ENCODE data around the gene KDM4C. TPM values are rescaled to one million over a fixed set of nuclear protein-coding genes. Genes with fewer than 3 reads are reported as not detected.

Gene KDM4C
- total RNA-seq, 1 donor from 2014 or later = 39.8 TPM

DNA sequence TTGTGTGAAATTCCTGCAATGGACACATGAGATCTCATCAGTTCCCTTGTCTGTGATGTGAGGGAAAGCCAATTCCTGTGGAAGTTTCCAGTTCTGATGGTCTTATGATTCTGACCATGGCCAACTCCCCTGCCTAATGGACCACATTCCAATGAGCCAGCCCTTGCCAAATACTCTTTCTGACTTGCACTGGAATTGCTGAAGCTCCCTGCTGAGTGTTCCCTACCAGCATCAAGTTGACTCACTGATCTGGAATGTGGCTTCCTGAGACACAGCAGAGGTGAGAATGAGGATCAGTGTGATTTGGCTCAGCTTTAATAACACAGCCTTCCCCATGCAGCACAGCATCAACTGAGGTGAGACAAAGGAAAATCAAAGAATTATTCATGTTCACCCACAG lies 427.8 kb downstream of the KDM4C start:
- ATAC-seq (peak in 1 of 2 donors; percentile 31), DNase-seq (no peak)
- Histone ChIP-seq H3K9me3 (peaks cover 14% of the 10 kb centered on the region), H3K36me3 (no peaks in the 10 kb centered on the region), H3K4me1 (no peaks in the 10 kb centered on the region), H3K4me3 (no peak overlapping the region), H3K27ac (no peak overlapping the region), H3K27me3 (ENCODE audit: low read depth) (no peaks in the 10 kb centered on the region)
- intact Hi-C loops (cut with DNase I) = no loop called here
- TF ChIP-seq, protein P1, sequence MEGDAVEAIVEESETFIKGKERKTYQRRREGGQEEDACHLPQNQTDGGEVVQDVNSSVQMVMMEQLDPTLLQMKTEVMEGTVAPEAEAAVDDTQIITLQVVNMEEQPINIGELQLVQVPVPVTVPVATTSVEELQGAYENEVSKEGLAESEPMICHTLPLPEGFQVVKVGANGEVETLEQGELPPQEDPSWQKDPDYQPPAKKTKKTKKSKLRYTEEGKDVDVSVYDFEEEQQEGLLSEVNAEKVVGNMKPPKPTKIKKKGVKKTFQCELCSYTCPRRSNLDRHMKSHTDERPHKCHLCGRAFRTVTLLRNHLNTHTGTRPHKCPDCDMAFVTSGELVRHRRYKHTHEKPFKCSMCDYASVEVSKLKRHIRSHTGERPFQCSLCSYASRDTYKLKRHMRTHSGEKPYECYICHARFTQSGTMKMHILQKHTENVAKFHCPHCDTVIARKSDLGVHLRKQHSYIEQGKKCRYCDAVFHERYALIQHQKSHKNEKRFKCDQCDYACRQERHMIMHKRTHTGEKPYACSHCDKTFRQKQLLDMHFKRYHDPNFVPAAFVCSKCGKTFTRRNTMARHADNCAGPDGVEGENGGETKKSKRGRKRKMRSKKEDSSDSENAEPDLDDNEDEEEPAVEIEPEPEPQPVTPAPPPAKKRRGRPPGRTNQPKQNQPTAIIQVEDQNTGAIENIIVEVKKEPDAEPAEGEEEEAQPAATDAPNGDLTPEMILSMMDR (IDR thresholded peaks at IDR 0.05) = no peak

DNA sequence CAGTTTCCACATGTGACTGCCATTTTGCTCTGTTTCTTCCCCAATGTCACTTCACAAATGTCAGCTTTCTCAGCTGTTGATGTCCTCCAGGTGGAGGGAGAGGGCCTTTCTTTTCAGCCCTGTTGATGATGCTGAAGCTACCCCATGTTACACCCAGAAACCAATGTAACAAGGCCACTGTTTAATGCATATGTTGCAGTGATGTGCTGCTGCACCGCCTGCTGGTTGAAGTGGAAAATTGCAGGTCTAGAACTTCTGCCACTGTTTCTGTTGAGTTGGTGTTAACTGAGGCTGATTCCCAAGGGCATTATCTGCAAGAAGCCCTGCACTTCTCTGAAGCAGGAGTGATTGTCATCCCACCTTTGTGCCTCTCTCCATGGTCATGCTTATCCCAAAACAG lies 428.4 kb downstream of the KDM4C start:
- no peak for ATAC-seq

DNA sequence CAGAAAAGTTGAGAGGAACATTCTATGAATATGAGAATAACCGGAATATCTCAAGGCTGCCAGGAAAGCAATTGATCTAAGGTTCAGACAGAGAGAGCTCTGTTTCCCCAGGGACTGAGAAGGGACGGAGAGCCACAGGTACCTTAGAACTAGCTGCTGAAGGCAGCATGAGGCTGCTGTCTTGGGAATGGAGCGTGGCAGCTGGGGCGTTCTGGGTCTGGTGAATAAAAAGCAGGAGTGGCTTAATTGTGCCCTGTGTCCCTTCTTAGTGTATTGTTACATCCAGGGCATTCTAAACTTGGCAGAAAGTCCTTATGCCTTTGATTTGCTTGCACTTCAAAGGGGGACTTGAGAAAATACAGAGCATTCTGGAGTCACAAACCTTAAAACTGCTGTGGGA lies 434.5 kb downstream of the KDM4C start:
- no peak overlapping the region for H3K27ac ChIP-seq
- DNase-seq (no peak), ATAC-seq (no peak)
- peaks cover 6% of the 10 kb centered on the region for H3K9me3 ChIP-seq
- TF ChIP-seq, protein P1 (IDR thresholded peaks at IDR 0.05) = no peak
- H3K27me3 ChIP-seq (ENCODE audit: low read depth) = no peaks in the 10 kb centered on the region
- intact Hi-C loops (cut with DNase I) = no loop called here
- no peak overlapping the region for H3K4me3 ChIP-seq
- H3K4me1 ChIP-seq = no peaks in the 10 kb centered on the region
- no peaks in the 10 kb centered on the region for H3K36me3 ChIP-seq

More for the DNA sequence above, 428.4 kb downstream of the KDM4C start:
- H3K36me3 ChIP-seq = no peaks in the 10 kb centered on the region
- peaks cover 14% of the 10 kb centered on the region for H3K9me3 ChIP-seq
- TF ChIP-seq, protein P1 (IDR thresholded peaks at IDR 0.05) = peak; percentile 28
- H3K4me1 ChIP-seq = no peaks in the 10 kb centered on the region
- no peak for DNase-seq
- no peak overlapping the region for H3K27ac ChIP-seq
- no peaks in the 10 kb centered on the region for H3K27me3 ChIP-seq (ENCODE audit: low read depth)
- intact Hi-C loops (cut with DNase I) = no loop called here
- H3K4me3 ChIP-seq = no peak overlapping the region

DNA sequence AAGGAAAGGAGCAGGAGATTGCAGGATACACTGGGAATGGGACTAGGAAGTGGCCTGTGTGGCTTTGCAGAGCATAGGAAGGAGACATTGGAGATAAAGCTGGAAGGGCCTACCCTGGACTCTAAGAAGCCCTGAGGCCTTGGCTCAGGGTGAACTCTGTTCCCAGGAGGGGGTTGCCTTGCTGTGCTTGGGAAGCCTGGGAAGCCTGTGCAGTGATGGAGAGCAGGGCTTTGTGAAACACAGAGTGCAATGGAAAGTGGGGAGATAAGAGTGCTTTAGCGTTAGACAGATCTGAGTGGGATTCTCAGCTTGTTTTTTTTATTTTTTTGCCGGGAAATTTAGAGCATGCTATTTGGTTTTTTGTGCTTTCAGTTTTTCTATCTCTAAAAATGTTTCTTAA lies 437.8 kb downstream of the KDM4C start:
- Histone ChIP-seq H3K27ac (no peak overlapping the region), H3K4me1 (no peaks in the 10 kb centered on the region), H3K4me3 (no peak overlapping the region), H3K27me3 (ENCODE audit: low read depth) (no peaks in the 10 kb centered on the region), H3K9me3 (no peaks in the 10 kb centered on the region), H3K36me3 (no peaks in the 10 kb centered on the region)
- TF ChIP-seq, protein P1 (IDR thresholded peaks at IDR 0.05) = no peak
- intact Hi-C loops (cut with DNase I) = no loop called here
- ATAC-seq (no peak), DNase-seq (no peak)

DNA sequence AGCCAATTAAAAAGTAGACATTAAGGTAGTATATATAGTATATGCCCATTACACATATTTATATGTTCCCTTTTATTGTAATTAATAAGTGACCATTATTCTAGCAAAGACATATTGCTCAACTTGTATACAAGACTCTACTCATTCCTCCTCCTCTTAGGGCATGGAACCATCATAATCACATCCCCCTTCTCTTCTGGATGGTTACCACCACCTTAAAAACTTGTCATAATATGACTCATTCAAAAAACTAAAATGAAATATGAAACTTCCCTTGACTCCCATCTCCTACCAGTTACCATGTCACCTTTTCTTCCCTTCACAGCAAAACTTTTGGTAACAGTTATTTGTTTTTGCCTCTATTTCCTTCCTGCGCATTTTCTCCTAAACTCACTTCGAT lies 438.7 kb downstream of the KDM4C start:
- intact Hi-C loops (cut with DNase I) = no loop called here
- Histone ChIP-seq H3K27me3 (ENCODE audit: low read depth) (no peaks in the 10 kb centered on the region), H3K9me3 (no peaks in the 10 kb centered on the region), H3K36me3 (no peaks in the 10 kb centered on the region), H3K4me3 (no peak overlapping the region), H3K4me1 (no peaks in the 10 kb centered on the region), H3K27ac (no peak overlapping the region)
- DNase-seq (no peak), ATAC-seq (no peak)
- TF ChIP-seq, protein P1 (IDR thresholded peaks at IDR 0.05) = no peak

DNA sequence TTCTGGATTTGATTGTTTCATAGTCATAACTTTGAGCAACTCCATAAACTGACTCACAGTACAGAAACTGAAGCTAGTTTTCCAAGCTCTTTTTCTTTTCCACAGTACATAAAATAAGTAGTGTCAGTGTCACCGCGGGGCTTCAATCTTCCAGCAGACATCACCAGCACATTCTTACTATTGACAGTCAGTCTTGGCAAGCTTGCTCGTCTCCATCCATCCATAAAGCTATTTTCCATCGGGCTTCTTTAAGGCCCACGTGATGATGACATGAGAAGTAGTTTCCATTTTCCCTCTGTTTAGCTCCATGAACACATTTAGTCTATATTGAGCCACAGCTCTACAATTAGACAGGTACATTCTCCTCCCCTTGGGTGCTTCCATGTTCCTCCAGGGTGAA lies 443.4 kb downstream of the KDM4C start:
- H3K27ac ChIP-seq = no peak overlapping the region
- no peaks in the 10 kb centered on the region for H3K4me1 ChIP-seq
- H3K27me3 ChIP-seq (ENCODE audit: low read depth) = no peaks in the 10 kb centered on the region
- H3K4me3 ChIP-seq = no peak overlapping the region
- TF ChIP-seq, protein P1 (IDR thresholded peaks at IDR 0.05) = no peak
- H3K9me3 ChIP-seq = no peaks in the 10 kb centered on the region
- DNase-seq (no peak), ATAC-seq (no peak)
- intact Hi-C loops (cut with DNase I) = no loop called here
- no peaks in the 10 kb centered on the region for H3K36me3 ChIP-seq
